MCF 10A (cell line): ENCODE measurements around the gene BCAR3. TPM values are rescaled to one million over a fixed set of nuclear protein-coding genes. Genes with fewer than 3 reads are reported as not detected.

Experiments
- BruUV-seq: library from RNA; stranded (reverse); fragments of 400-500 nt; replicated peaks from 2 replicates; lab custom pipeline; 2021; lab: Mats Ljungman, UMichigan
- CTCF ChIA-PET: fragments of 300-600 bp; sonication (Branson Sonifier 250); formaldehyde crosslinking; extraction: SDS; loops from one replicate; lab custom pipeline; 2021; ENCODE audit warnings: antibody characterized with exemption, inconsistent platforms; lab: Yijun Ruan, JAX
- POLR2A ChIA-PET: fragments of 300-600, 350-650 bp; sonication (Branson Sonifier 250); formaldehyde crosslinking; extraction: SDS; loops from one replicate; lab custom pipeline; 2020; ENCODE audit warnings: antibody characterized with exemption, inconsistent platforms; lab: Yijun Ruan, JAX
- DNase-seq: peaks from one replicate; pipeline ENCODE4 v3.0.0-alpha.2; 2018; ENCODE audit not compliant: unreplicated experiment
- H3K27ac Mint-ChIP-seq: one replicate; pipeline ENCODE4 v1.8.0; 2022; ENCODE audit warnings: mild to moderate bottlenecking, low read depth, mixed read lengths; ENCODE audit not compliant: unreplicated experiment
- H3K27me3 Mint-ChIP-seq: one replicate; pipeline ENCODE4 v1.8.0; 2022; ENCODE audit warnings: mixed read lengths; ENCODE audit not compliant: insufficient read depth, unreplicated experiment
- H3K36me3 Mint-ChIP-seq: one replicate; pipeline ENCODE4 v1.8.0; 2022; ENCODE audit warnings: mild to moderate bottlenecking, moderate library complexity, mixed read lengths; ENCODE audit not compliant: insufficient read depth, unreplicated experiment
- H3K4me1 Mint-ChIP-seq: one replicate; pipeline ENCODE4 v1.8.0; 2022; ENCODE audit warnings: mixed read lengths; ENCODE audit not compliant: insufficient read depth, unreplicated experiment
- H3K4me3 Mint-ChIP-seq: one replicate; pipeline ENCODE4 v1.8.0; 2022; ENCODE audit warnings: mild to moderate bottlenecking, moderate library complexity, mixed read lengths; ENCODE audit not compliant: unreplicated experiment
- H3K9me3 Mint-ChIP-seq: one replicate; pipeline ENCODE4 v1.8.0; 2022; ENCODE audit warnings: mixed read lengths; ENCODE audit not compliant: unreplicated experiment
- CTCF ChIP-seq: fragments of 200-600 bp; IDR thresholded peaks from one replicate; pipeline ENCODE4 v1.8.0; 2022; ENCODE audit warnings: antibody characterized with exemption, mild to moderate bottlenecking; ENCODE audit not compliant: unreplicated experiment
- intact Hi-C: fragments of 100-400 bp; cut with micrococcal nuclease; formaldehyde crosslinking; loops from 2 replicates; pipeline ENCODE4 v1.14.1; 2022
- total RNA-seq: library from RNA; stranded (reverse); gene quantifications from 2 replicates; pipeline ENCODE4 v1.2.3, GENCODE V29; 2022

BCAR3 gene
- total RNA-seq, 1 experiment from 2014 or later, result 130 TPM

GRCh38 chr1:93625582-93626327, 55.9 kb downstream of the BCAR3 start:
- intact Hi-C loops, result loop anchor here (10.0 kb wide), 1 partner anchor 321 kb away; no protein-coding TSS in a partner anchor
- Mint-ChIP-seq H3K4me3 (no peak overlapping the region), H3K27me3 (no peaks in the 10 kb centered on the region), H3K4me1 (peaks cover 65% of the 10 kb centered on the region), H3K36me3 (peaks cover 18% of the 10 kb centered on the region), H3K27ac (peak overlapping the region; percentile 57), H3K9me3 (no peaks in the 10 kb centered on the region)
- POLR2A ChIA-PET, result interaction anchor here (0.6 to 11.0 kb wide), 17 partner anchors 9 to 321 kb away, joined by 3 to 156 read pairs (median 4); partner anchors contain the start of genes BCAR3, DNTTIP2 and FNBP1L
- CTCF ChIA-PET, result interaction anchor here (0.6 to 4.9 kb wide), 14 partner anchors 9 to 681 kb away, joined by 3 to 32 read pairs (median 4); no protein-coding TSS in a partner anchor
- no TSS peak for BruUV-seq
- no peak for TF ChIP-seq CTCF
- DNase-seq, result peak; percentile 50

GRCh38 chr1:93623875-93624274, 57.8 kb downstream of the BCAR3 start:
- intact Hi-C loops, result loop anchor here (10.0 kb wide), 1 partner anchor 319 kb away; no protein-coding TSS in a partner anchor
- H3K9me3 Mint-ChIP-seq, result no peaks in the 10 kb centered on the region
- TF ChIP-seq CTCF, result no peak
- POLR2A ChIA-PET, result interaction anchor here (0.8 to 4.0 kb wide), 19 partner anchors 9 to 545 kb away, joined by 3 to 19 read pairs (median 4); partner anchors contain the start of genes BCAR3 and FNBP1L
- no peaks in the 10 kb centered on the region for H3K27me3 Mint-ChIP-seq
- BruUV-seq, result no TSS peak
- peaks cover 22% of the 10 kb centered on the region for H3K36me3 Mint-ChIP-seq
- DNase-seq, result peak; percentile 55
- H3K27ac Mint-ChIP-seq, result peak overlapping the region; percentile 88
- CTCF ChIA-PET, result interaction anchor here (0.6 to 4.9 kb wide), 8 partner anchors 17 to 255 kb away, joined by 3 to 32 read pairs (median 4); partner anchors contain the start of gene DNTTIP2
- no peak overlapping the region for H3K4me3 Mint-ChIP-seq
- peaks cover 58% of the 10 kb centered on the region for H3K4me1 Mint-ChIP-seq

- no peaks in the 10 kb centered on the region for H3K27me3 Mint-ChIP-seq
- H3K4me3 Mint-ChIP-seq, result no peak overlapping the region
- no TSS peak for BruUV-seq
- peaks cover 27% of the 10 kb centered on the region for H3K36me3 Mint-ChIP-seq
- ChIA-PET CTCF (interaction anchor here (0.6 to 4.9 kb wide), 10 partner anchors 10 to 256 kb away, joined by 3 to 32 read pairs (median 4); partner anchors contain the start of gene DNTTIP2), POLR2A (interaction anchor here (0.8 to 4.0 kb wide), 21 partner anchors 8 to 545 kb away, joined by 3 to 19 read pairs (median 4); partner anchors contain the start of genes BCAR3 and FNBP1L)
- H3K27ac Mint-ChIP-seq, result peak overlapping the region; percentile 88
- intact Hi-C loops, result loop anchor here (10.0 kb wide), 1 partner anchor 319 kb away; no protein-coding TSS in a partner anchor
- no peaks in the 10 kb centered on the region for H3K9me3 Mint-ChIP-seq
- H3K4me1 Mint-ChIP-seq, result peaks cover 56% of the 10 kb centered on the region
- TF ChIP-seq CTCF, result no peak
- no peak for DNase-seq
Observed at GRCh38 chr1:93623436-93623835, 58.2 kb downstream of the BCAR3 start.

GRCh38 chr1:93621246-93621645, 60.4 kb downstream of the BCAR3 start:
- intact Hi-C loops, result loop anchor here (10.0 kb wide), 1 partner anchor 316 kb away; no protein-coding TSS in a partner anchor
- CTCF ChIA-PET, result interaction anchor here (0.5 to 4.7 kb wide), 9 partner anchors 8 to 762 kb away, joined by 3 to 21 read pairs (median 3); no protein-coding TSS in a partner anchor
- no peak for TF ChIP-seq CTCF
- H3K9me3 Mint-ChIP-seq, result no peaks in the 10 kb centered on the region
- POLR2A ChIA-PET, result interaction anchor here (0.5 to 8.5 kb wide), 4 partner anchors 14 to 156 kb away, joined by 5 to 72 read pairs (median 6); no protein-coding TSS in a partner anchor
- peaks cover 26% of the 10 kb centered on the region for H3K36me3 Mint-ChIP-seq
- H3K27me3 Mint-ChIP-seq, result no peaks in the 10 kb centered on the region
- no peak for DNase-seq
- H3K4me1 Mint-ChIP-seq, result peaks cover 69% of the 10 kb centered on the region
- peak overlapping the region; percentile 88 for H3K27ac Mint-ChIP-seq
- no peak overlapping the region for H3K4me3 Mint-ChIP-seq
- no TSS peak for BruUV-seq
